K562 (cell line): ENCODE results near the gene SART1.

Source experiments
- CTCF ChIP-seq, 3 experiments: IDR thresholded peaks in 2 of 3; conservative IDR thresholded peaks in 1 of 3; 2 replicates each; pipeline ENCODE4 v1.5.1; 2011 to 2012; ENCODE audit warnings: low read length in 3 of 3, mild to moderate bottlenecking in 3 of 3, control low read depth in 2 of 3, improper control_type of control experiment in 1 of 3, inconsistent platforms in 1 of 3, low read depth in 1 of 3, mixed read lengths in 1 of 3, moderate library complexity in 1 of 3; ENCODE audit not compliant: insufficient read depth in 2 of 3
- POLR2A ChIP-seq: fragments of 450-650 bp; conservative IDR thresholded peaks from 2 replicates; pipeline ENCODE4 v1.6.1; 2016
- REST ChIP-seq, 2 experiments: fragments of 450-650 bp; formaldehyde crosslinking in 1 of 2; IDR thresholded peaks; 2 replicates each; pipeline versions ENCODE4 v1.4.0 to v1.6.1; 2014 to 2020; ENCODE audit warnings: mild to moderate bottlenecking in 2 of 2, borderline replicate concordance in 1 of 2, low read depth in 1 of 2

DNA sequence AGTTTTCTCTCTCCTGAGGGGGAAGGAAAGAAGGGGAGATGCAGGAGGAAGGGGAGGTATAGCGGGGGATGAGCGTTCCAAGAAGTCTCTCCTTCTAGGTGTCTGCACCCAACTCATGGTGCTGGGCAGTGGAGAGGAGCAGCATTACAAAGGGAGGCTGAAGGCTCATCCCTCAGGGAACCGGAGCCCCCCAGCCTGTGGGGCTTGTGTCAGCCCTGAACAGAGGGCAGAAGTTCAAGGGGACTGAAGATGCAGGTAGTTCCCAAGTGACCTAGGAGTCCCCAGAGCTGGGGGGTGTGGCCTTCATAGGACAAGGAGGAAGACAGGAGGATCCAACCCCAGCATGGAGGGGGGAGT, 44.5 kb upstream of the SART1 start:
- no peak for TF ChIP-seq REST (IDR thresholded peaks at IDR 0.05; ENCODE audit: borderline replicate concordance)
- TF ChIP-seq REST (CRISPR knock-in tag; IDR thresholded peaks at IDR 0.05; ENCODE audit: low read depth): no peak
- TF ChIP-seq CTCF (IDR thresholded peaks at IDR 0.05 in 2 of 3, conservative IDR thresholded peaks at IDR 0.05 in 1 of 3; ENCODE audit: insufficient read depth in 2 of 3, low read depth in 1 of 3, low read length in 3 of 3): no peak
- no peak for TF ChIP-seq POLR2A
